ENCODE measurements around the gene AGT.

DNA sequence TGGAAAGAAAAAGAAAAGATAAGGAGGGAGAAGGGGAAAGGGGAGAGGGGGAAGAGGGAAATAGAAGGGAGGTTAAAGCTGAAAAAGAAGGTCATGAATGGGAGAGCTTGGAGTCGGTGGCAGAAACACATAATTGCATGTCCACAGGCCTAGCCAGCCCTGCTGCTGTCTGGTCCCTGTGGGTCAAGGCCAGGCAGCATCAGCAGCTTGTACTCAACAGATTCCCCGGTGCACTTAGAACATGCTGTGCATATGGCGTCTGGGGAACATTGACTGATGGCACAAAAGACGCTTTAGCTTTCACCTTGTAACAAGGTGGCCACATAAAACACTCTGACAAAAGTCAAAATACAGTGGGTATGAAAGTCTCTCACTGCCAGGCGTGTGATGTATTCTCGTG lies 45.7 kb downstream of the AGT start:
- TF ChIP-seq, protein P1, sequence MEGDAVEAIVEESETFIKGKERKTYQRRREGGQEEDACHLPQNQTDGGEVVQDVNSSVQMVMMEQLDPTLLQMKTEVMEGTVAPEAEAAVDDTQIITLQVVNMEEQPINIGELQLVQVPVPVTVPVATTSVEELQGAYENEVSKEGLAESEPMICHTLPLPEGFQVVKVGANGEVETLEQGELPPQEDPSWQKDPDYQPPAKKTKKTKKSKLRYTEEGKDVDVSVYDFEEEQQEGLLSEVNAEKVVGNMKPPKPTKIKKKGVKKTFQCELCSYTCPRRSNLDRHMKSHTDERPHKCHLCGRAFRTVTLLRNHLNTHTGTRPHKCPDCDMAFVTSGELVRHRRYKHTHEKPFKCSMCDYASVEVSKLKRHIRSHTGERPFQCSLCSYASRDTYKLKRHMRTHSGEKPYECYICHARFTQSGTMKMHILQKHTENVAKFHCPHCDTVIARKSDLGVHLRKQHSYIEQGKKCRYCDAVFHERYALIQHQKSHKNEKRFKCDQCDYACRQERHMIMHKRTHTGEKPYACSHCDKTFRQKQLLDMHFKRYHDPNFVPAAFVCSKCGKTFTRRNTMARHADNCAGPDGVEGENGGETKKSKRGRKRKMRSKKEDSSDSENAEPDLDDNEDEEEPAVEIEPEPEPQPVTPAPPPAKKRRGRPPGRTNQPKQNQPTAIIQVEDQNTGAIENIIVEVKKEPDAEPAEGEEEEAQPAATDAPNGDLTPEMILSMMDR (IDR thresholded peaks at IDR 0.05; ENCODE audit: insufficient read depth, low read length, poor library complexity, severe bottlenecking) = no peak
- TF ChIP-seq EZH2phosphoT487 (conservative IDR thresholded peaks at IDR 0.05; ENCODE audit: low read length) = no peak

All from SU-DHL-6 (cell line).